Measurements from ENCODE around the gene HPN.
"Not testable (repeated sequence)": the region's sequence is repeated elsewhere in the genome, so short reads cannot be mapped to it uniquely, and the experiment has no call there.

Gene HPN

GRCh38 chr19:35009424-35010415 lies 31.8 kb upstream of the HPN start:
- no peak for DNase-seq

GRCh38 chr19:35011091-35011689 lies 30.3 kb upstream of the HPN start:
- no peak for DNase-seq

- DNase-seq: no peak
Measured at GRCh38 chr19:35011737-35012682, 29.5 kb upstream of the HPN start.

GRCh38 chr19:35013041-35013819 lies 28.3 kb upstream of the HPN start:
- DNase-seq: no peak

- DNase-seq: no peak
Measured at GRCh38 chr19:35013820-35014754, 27.4 kb upstream of the HPN start.

- not testable (repeated sequence) for DNase-seq
Measured at GRCh38 chr19:35014774-35015173, 26.7 kb upstream of the HPN start.

- DNase-seq: no peak
Measured at GRCh38 chr19:35015270-35015953, 26.1 kb upstream of the HPN start.

GRCh38 chr19:35015954-35016351 lies 25.6 kb upstream of the HPN start:
- DNase-seq: no peak

- DNase-seq: no peak
Measured at GRCh38 chr19:35017507-35017906, 24.0 kb upstream of the HPN start.

- no peak for DNase-seq
Measured at GRCh38 chr19:35018379-35018778, 23.1 kb upstream of the HPN start.

- DNase-seq: no peak
Measured at GRCh38 chr19:35019144-35019543, 22.4 kb upstream of the HPN start.

GRCh38 chr19:35021016-35021415 lies 20.5 kb upstream of the HPN start:
- no peak for DNase-seq

GRCh38 chr19:35021596-35021995 lies 19.9 kb upstream of the HPN start:
- no peak for DNase-seq

GRCh38 chr19:35022460-35022859 lies 19.1 kb upstream of the HPN start:
- DNase-seq: no peak

- no peak for DNase-seq
Measured at GRCh38 chr19:35023428-35023827, 18.1 kb upstream of the HPN start.

GRCh38 chr19:35024095-35024494 lies 17.4 kb upstream of the HPN start:
- DNase-seq: no peak

- no peak for DNase-seq
Measured at GRCh38 chr19:35025969-35026368, 15.6 kb upstream of the HPN start.

- no peak for DNase-seq
Measured at GRCh38 chr19:35026418-35026817, 15.1 kb upstream of the HPN start.

GRCh38 chr19:35027009-35027408 lies 14.5 kb upstream of the HPN start:
- DNase-seq: no peak

GRCh38 chr19:35027851-35028599 lies 13.5 kb upstream of the HPN start:
- DNase-seq: no peak

Data from NCI-H1436 (cell line).